ENCODE measurements around the gene ZNF771. TPM values are rescaled to one million over a fixed set of nuclear protein-coding genes. Genes with fewer than 3 reads are reported as not detected.

ZNF771 gene
- polyA plus RNA-seq, 1 donor (not counting 4 experiments of a cell fraction or from before 2014, with no cell fraction given), result 4.0 TPM

DNA sequence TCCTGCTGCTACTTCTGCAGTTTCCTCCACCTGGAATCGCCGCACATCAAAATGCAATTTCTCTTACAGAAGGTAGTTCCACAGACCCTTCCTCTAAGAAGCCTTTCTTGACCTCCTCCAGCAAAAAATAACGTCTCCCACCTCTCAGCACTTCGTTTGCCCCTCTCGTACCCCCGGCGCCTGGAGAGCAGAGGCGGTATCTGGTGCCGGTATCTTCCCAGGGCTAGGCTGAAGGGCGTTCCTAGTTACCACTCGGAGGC lies 21.9 kb downstream of the ZNF771 start:
- H3K79me2 ChIP-seq (ENCODE audit: control insufficient read depth, insufficient read depth, low read length), result peaks cover 29% of the 10 kb centered on the region
- peak overlapping the region; percentile 81 for H3K27ac ChIP-seq (ENCODE audit: control insufficient read depth, insufficient read depth, low read length)
- peak overlapping the region; percentile 86 for H3K9ac ChIP-seq (ENCODE audit: control insufficient read depth, extremely low read depth, insufficient read depth, low read length)
- peak overlapping the region; percentile 81 for H3K4me2 ChIP-seq (ENCODE audit: control insufficient read depth, extremely low read depth, insufficient read depth, low read depth, low read length)
- peaks cover 3 to 12% of the 10 kb centered on the region in 2 experiments for H3K36me3 ChIP-seq (ENCODE audit: control insufficient read depth in 2 of 2, extremely low read depth in 1 of 2, insufficient read depth in 2 of 2, low read length in 2 of 2)
- no peaks in the 10 kb centered on the region for H3K27me3 ChIP-seq (ENCODE audit: control insufficient read depth, extremely low read depth, insufficient read depth, low read length)
- peak overlapping the region; percentile 67 to 98 (median 92) for H3K4me3 ChIP-seq (ENCODE audit: control insufficient read depth in 2 of 3, extremely low read depth in 1 of 3, insufficient read depth in 2 of 3, low read depth in 1 of 3, low read length in 3 of 3)
- DNase-seq (ENCODE audit: low read depth, low spot score) (no peak), FAIRE-seq (no peak)
- peak overlapping the region; percentile 94 for H2AFZ ChIP-seq (ENCODE audit: control insufficient read depth, low read length)
- H4K20me1 ChIP-seq (ENCODE audit: control insufficient read depth, extremely low read depth, insufficient read depth, low read length), result no peaks in the 10 kb centered on the region
- TF ChIP-seq, protein P1, sequence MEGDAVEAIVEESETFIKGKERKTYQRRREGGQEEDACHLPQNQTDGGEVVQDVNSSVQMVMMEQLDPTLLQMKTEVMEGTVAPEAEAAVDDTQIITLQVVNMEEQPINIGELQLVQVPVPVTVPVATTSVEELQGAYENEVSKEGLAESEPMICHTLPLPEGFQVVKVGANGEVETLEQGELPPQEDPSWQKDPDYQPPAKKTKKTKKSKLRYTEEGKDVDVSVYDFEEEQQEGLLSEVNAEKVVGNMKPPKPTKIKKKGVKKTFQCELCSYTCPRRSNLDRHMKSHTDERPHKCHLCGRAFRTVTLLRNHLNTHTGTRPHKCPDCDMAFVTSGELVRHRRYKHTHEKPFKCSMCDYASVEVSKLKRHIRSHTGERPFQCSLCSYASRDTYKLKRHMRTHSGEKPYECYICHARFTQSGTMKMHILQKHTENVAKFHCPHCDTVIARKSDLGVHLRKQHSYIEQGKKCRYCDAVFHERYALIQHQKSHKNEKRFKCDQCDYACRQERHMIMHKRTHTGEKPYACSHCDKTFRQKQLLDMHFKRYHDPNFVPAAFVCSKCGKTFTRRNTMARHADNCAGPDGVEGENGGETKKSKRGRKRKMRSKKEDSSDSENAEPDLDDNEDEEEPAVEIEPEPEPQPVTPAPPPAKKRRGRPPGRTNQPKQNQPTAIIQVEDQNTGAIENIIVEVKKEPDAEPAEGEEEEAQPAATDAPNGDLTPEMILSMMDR (optimal IDR thresholded peaks at IDR 0.05 in 1 of 3, IDR thresholded peaks at IDR 0.05 in 1 of 3, conservative IDR thresholded peaks at IDR 0.05 in 1 of 3; ENCODE audit: extremely low read depth in 1 of 3, insufficient read depth in 2 of 3, low read length in 3 of 3), result no peak
- TF ChIP-seq EZH2 (IDR thresholded peaks at IDR 0.05; ENCODE audit: low read length), result no peak
- no peaks in the 10 kb centered on the region for H3K9me3 ChIP-seq (ENCODE audit: control insufficient read depth, low read depth, low read length)
- peaks cover 10% of the 10 kb centered on the region for H3K4me1 ChIP-seq (ENCODE audit: control insufficient read depth, extremely low read depth, insufficient read depth, low read length)
- no peaks in the 10 kb centered on the region for H3K9me1 ChIP-seq (ENCODE audit: control insufficient read depth, extremely low read depth, insufficient read depth, low read length)
- dilution Hi-C loops (cut with MboI; ENCODE audit: extremely low pct_ligation_motif_present, low sequenced_read_pairs), result no loop called here

DNA sequence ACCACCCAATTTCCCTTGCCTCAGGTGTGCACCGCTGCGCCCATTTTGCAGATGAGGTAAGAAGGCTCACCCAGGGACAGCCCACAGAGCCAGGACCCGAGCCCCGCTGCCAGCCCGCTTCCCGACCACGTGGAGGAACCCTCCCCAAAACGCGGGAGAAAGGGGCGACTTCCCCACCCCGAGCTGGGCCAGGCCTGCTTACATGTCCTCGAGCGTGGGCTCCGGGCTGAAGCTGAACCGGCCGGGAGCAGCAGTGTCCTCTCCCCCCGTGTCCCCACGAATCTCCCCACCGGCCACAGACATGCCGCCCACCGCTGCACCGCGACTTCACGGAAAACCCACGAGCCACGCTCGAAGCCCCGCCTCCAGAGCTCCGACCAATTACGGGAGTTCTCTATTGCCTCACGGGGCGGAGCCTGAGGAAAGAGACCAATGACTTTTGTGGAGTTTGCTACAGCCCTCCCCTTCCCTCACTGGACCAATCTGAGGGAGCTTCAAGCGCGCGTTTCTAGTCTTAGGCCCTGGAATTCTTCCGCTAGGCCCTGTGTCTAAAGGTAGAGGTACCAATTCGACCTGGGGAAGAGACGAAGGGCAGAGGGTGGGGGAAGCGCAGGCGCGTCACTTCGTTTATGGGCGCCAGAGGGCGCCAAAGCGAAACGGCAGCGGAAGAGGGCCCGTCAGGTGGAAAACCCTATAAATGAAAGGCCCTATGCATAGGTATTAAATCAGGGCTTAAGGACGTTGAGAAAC lies 22.4 kb downstream of the ZNF771 start, which contains the start of gene DCTPP1:
DCTPP1 (minus strand) TSS at position 353 of the 750 bp plus-strand sequence; CDS start at position 303, 50 bp downstream.
- Histone ChIP-seq H3K27ac (ENCODE audit: control insufficient read depth, insufficient read depth, low read length) (peak within 1 kb of the TSS; percentile 81), H3K9me3 (ENCODE audit: control insufficient read depth, low read depth, low read length) (no peaks in the 10 kb centered on the region), H3K9me1 (ENCODE audit: control insufficient read depth, extremely low read depth, insufficient read depth, low read length) (no peaks in the 10 kb centered on the region), H2AFZ (ENCODE audit: control insufficient read depth, low read length) (peak within 1 kb of the TSS; percentile 94), H3K36me3 (ENCODE audit: control insufficient read depth in 2 of 2, extremely low read depth in 1 of 2, insufficient read depth in 2 of 2, low read length in 2 of 2) (peaks cover 1 to 10% of the 10 kb centered on the region in 2 experiments), H4K20me1 (ENCODE audit: control insufficient read depth, extremely low read depth, insufficient read depth, low read length) (no peaks in the 10 kb centered on the region), H3K4me1 (ENCODE audit: control insufficient read depth, extremely low read depth, insufficient read depth, low read length) (peaks cover 14% of the 10 kb centered on the region), H3K4me2 (ENCODE audit: control insufficient read depth, extremely low read depth, insufficient read depth, low read depth, low read length) (peak within 1 kb of the TSS; percentile 81), H3K79me2 (ENCODE audit: control insufficient read depth, insufficient read depth, low read length) (peaks cover 27% of the 10 kb centered on the region), H3K27me3 (ENCODE audit: control insufficient read depth, extremely low read depth, insufficient read depth, low read length) (no peaks in the 10 kb centered on the region), H3K4me3 (ENCODE audit: control insufficient read depth in 2 of 3, extremely low read depth in 1 of 3, insufficient read depth in 2 of 3, low read depth in 1 of 3, low read length in 3 of 3) (peak within 1 kb of the TSS; percentile 67 to 98 (median 92)), H3K9ac (ENCODE audit: control insufficient read depth, extremely low read depth, insufficient read depth, low read length) (peak within 1 kb of the TSS; percentile 86)
- peak; percentile 97 for DNase-seq (ENCODE audit: low read depth, low spot score)
- peak; percentile 43 for FAIRE-seq
- no peak for TF ChIP-seq EZH2 (IDR thresholded peaks at IDR 0.05; ENCODE audit: low read length)
- TF ChIP-seq, protein P1 (optimal IDR thresholded peaks at IDR 0.05 in 1 of 3, IDR thresholded peaks at IDR 0.05 in 1 of 3, conservative IDR thresholded peaks at IDR 0.05 in 1 of 3; ENCODE audit: extremely low read depth in 1 of 3, insufficient read depth in 2 of 3, low read length in 3 of 3), result peak; percentile 80 to 91 (median 89)
- dilution Hi-C loops (cut with MboI; ENCODE audit: extremely low pct_ligation_motif_present, low sequenced_read_pairs), result no loop called here
